CD4-positive, CD25-positive, alpha-beta regulatory T cell (primary cell): ENCODE measurements around the gene FDX2. TPM values are rescaled to one million over a fixed set of nuclear protein-coding genes. Genes with fewer than 3 reads are reported as not detected.

Experiments used
- ATAC-seq, 2 donors: fragments of 150-1000 bp; cut with Tn5 transposase; one replicate each; pipeline ENCODE4 v1.10.0; 2021; ENCODE audit warnings: low read depth in 2 of 2, moderate number of reproducible peaks in 2 of 2, moderate library complexity in 1 of 2
- DNase-seq, 3 donors: peaks; one replicate each; pipeline versions ENCODE4 v3.0.0 to v3.0.0-alpha.2; 2012 to 2022; ENCODE audit warnings: mixed read lengths in 1 of 3
- H3K27ac ChIP-seq: one replicate; pipeline ENCODE4 v1.7.0; 2013; ENCODE audit warnings: mild to moderate bottlenecking, low read length; ENCODE audit not compliant: insufficient read depth, poor library complexity, severe bottlenecking
- H3K27me3 ChIP-seq: one replicate; pipeline ENCODE4 v1.7.0; 2013; ENCODE audit warnings: low read length; ENCODE audit not compliant: control insufficient read depth, insufficient read depth
- H3K36me3 ChIP-seq: one replicate; pipeline ENCODE4 v1.7.0; 2013; ENCODE audit warnings: mild to moderate bottlenecking, low read length, moderate library complexity; ENCODE audit not compliant: control insufficient read depth, insufficient read depth
- H3K4me1 ChIP-seq: 2 replicates; pipeline ENCODE4 v1.7.0; 2013; ENCODE audit warnings: mild to moderate bottlenecking, low read length; ENCODE audit not compliant: insufficient read depth, control insufficient read depth, poor library complexity, severe bottlenecking
- H3K4me3 ChIP-seq: one replicate; pipeline ENCODE4 v1.7.0; 2013; ENCODE audit warnings: low read depth, mild to moderate bottlenecking, low read length, moderate library complexity
- H3K9me3 ChIP-seq, 2 experiments: 1 replicate in 1 of 2; 2 replicates in 1 of 2; pipeline ENCODE4 v1.7.0; 2013; ENCODE audit warnings: low read length in 2 of 2, mild to moderate bottlenecking in 1 of 2, moderate library complexity in 1 of 2; ENCODE audit not compliant: control insufficient read depth in 2 of 2
- H3K27ac Mint-ChIP-seq, 3 donors: one replicate each; pipeline ENCODE4 v1.8.0; 2020 to 2022; ENCODE audit warnings: mild to moderate bottlenecking in 3 of 3, mixed read lengths in 3 of 3, moderate library complexity in 2 of 3
- H3K27me3 Mint-ChIP-seq: one replicate; pipeline ENCODE4 v1.8.0; 2022; ENCODE audit warnings: mild to moderate bottlenecking, mixed read lengths
- H3K36me3 Mint-ChIP-seq: one replicate; pipeline ENCODE4 v1.8.0; 2020; ENCODE audit warnings: mixed read lengths
- H3K4me1 Mint-ChIP-seq, 4 donors: one replicate each; pipeline ENCODE4 v1.8.0; 2020 to 2022; ENCODE audit warnings: mixed read lengths in 4 of 4, mild to moderate bottlenecking in 1 of 4
- H3K4me3 Mint-ChIP-seq, 4 donors: one replicate each; pipeline ENCODE4 v1.8.0; 2020 to 2022; ENCODE audit warnings: mild to moderate bottlenecking in 4 of 4, mixed read lengths in 4 of 4, moderate library complexity in 3 of 4
- H3K9me3 Mint-ChIP-seq, 7 donors: one replicate each; pipeline ENCODE4 v1.8.0; 2020 to 2022; ENCODE audit warnings: mixed read lengths in 7 of 7, mild to moderate bottlenecking in 3 of 7, moderate library complexity in 2 of 7
- polyA plus RNA-seq, 4 donors: library from polyadenylated mRNA; unstranded; fragments of 300-500 nt; fragmentation: Illumina TruSeq; gene quantifications; one replicate each; pipeline ENCODE4 v1.2.3, GENCODE V29; 2021
- total RNA-seq: library from RNA; stranded (reverse); gene quantifications from one replicate; pipeline ENCODE4 v1.2.3, GENCODE V29; 2022

FDX2 gene
- total and polyA plus RNA-seq, 5 donors from 2014 or later = 3.5 to 16.5 (median 13.4) TPM

DNA sequence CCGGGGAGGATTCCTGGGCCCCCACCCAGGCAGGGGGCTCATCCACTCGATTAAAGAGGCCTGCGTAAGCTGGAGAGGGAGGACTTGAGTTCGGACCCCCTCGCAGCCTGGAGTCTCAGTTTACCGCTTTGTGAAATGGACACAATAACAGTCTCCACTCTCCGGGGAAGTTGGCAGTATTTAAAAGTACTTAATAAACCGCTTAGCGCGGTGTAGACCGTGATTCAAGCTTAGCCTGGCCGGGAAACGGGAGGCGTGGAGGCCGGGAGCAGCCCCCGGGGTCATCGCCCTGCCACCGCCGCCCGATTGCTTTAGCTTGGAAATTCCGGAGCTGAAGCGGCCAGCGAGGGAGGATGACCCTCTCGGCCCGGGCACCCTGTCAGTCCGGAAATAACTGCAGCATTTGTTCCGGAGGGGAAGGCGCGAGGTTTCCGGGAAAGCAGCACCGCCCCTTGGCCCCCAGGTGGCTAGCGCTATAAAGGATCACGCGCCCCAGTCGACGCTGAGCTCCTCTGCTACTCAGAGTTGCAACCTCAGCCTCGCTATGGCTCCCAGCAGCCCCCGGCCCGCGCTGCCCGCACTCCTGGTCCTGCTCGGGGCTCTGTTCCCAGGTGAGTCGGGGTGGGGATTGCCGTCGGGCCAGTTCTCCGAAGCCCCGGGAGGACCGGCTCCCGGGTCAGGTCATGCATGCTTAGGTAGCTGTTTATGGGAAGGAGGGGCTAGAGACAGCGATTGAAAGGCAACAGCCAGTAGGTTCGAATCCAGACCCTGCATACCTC, 45.0 kb downstream of the FDX2 start, which contains the start of gene ICAM1:
TSS of gene ICAM1 (plus strand) at position 505 of the 779 bp plus-strand sequence. CDS start at position 545, 40 bp downstream.
- peak within 1 kb of the TSS; percentile 82 to 92 (median 90) for H3K27ac Mint-ChIP-seq
- peaks cover 7 to 47% (median 24%) of the 10 kb centered on the region in 4 donors for H3K4me1 Mint-ChIP-seq
- peaks cover 6% of the 10 kb centered on the region for H3K27me3 Mint-ChIP-seq
- Histone ChIP-seq H3K36me3 (peaks cover 2% of the 10 kb centered on the region), H3K27me3 (no peaks in the 10 kb centered on the region), H3K27ac (peak within 1 kb of the TSS; percentile 92), H3K9me3 (no peaks in the 10 kb centered on the region), H3K4me3 (peak within 1 kb of the TSS; percentile 72), H3K4me1 (peaks cover 29% of the 10 kb centered on the region)
- no peaks in the 10 kb centered on the region for H3K9me3 Mint-ChIP-seq
- DNase-seq (peak; percentile 61 to 88 (median 67)), ATAC-seq (peak; percentile 63 to 64)
- peaks cover 4% of the 10 kb centered on the region for H3K36me3 Mint-ChIP-seq
- H3K4me3 Mint-ChIP-seq = peak within 1 kb of the TSS; percentile 88 to 96 (median 92)

DNA sequence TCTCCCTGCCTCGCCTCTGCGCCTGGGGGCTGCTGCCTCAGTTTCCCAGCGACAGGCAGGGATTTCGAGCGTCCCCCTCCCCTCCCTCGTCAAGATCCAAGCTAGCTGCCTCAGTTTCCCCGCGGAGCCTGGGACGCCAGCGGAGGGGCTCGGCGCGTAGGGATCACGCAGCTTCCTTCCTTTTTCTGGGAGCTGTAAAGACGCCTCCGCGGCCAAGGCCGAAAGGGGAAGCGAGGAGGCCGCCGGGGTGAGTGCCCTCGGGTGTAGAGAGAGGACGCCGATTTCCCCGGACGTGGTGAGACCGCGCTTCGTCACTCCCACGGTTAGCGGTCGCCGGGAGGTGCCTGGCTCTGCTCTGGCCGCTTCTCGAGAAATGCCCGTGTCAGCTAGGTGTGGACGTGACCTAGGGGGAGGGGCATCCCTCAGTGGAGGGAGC, 45.6 kb downstream of the FDX2 start:
- H3K9me3 Mint-ChIP-seq = no peaks in the 10 kb centered on the region
- Histone ChIP-seq H3K27ac (peak overlapping the region; percentile 92), H3K9me3 (no peaks in the 10 kb centered on the region), H3K36me3 (peaks cover 2% of the 10 kb centered on the region), H3K4me1 (peaks cover 29% of the 10 kb centered on the region), H3K4me3 (peak overlapping the region; percentile 72), H3K27me3 (no peaks in the 10 kb centered on the region)
- peaks cover 7 to 47% (median 24%) of the 10 kb centered on the region in 4 donors for H3K4me1 Mint-ChIP-seq
- peak overlapping the region; percentile 82 to 92 (median 90) for H3K27ac Mint-ChIP-seq
- peaks cover 6% of the 10 kb centered on the region for H3K27me3 Mint-ChIP-seq
- peaks cover 4% of the 10 kb centered on the region for H3K36me3 Mint-ChIP-seq
- DNase-seq (peak; percentile 49 to 77 (median 62)), ATAC-seq (peak; percentile 41 to 54)
- peak overlapping the region; percentile 88 to 96 (median 92) for H3K4me3 Mint-ChIP-seq

DNA sequence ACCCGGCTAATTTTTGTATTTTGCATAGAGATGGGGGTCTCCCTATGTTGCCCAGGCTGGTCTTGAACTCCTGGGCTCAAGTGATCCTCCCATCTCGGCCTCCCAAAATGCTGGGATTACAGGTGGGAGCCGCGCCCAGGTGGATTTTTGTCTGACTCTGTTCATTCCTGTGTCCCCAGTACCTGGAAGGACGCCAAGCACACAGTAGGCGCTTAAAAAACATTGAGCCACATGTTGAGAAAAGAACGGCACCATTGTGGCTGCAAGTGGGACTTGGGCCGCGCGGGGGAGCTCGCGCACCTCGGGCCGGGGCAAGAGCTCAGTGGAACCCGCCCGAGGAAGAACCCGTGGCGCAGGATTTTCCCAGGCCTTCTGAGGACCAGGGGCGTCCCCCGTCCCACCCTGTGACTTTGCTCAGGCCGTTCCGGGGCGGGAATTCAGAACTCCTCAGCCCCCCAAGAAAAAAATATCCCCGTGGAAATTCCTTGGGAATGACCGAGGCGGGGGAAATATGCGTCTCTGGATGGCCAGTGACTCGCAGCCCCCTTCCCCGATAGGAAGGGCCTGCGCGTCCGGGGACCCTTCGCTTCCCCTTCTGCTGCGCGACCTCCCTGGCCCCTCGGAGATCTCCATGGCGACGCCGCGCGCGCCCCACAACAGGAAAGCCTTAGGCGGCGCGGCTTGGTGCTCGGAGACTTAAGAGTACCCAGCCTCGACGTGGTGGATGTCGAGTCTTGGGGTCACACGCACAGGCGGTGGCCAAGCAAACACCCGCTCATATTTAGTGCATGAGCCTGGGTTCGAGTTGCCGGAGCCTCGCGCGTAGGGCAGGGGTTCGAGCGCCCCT, 46.3 kb downstream of the FDX2 start:
- H3K36me3 Mint-ChIP-seq = peaks cover under 1% of the 10 kb centered on the region
- H3K27me3 ChIP-seq = no peaks in the 10 kb centered on the region
- ATAC-seq (peak; percentile 55 to 62), DNase-seq (peak; percentile 75 to 86 (median 85))
- H3K4me3 Mint-ChIP-seq = peak overlapping the region; percentile 88 to 96 (median 92)
- H3K27ac ChIP-seq = peak overlapping the region; percentile 92
- peaks cover 6 to 41% (median 21%) of the 10 kb centered on the region in 4 donors for H3K4me1 Mint-ChIP-seq
- peak overlapping the region; percentile 26 for H3K4me3 ChIP-seq
- peak overlapping the region; percentile 60 to 92 (median 90) for H3K27ac Mint-ChIP-seq
- no peaks in the 10 kb centered on the region for H3K9me3 Mint-ChIP-seq
- no peaks in the 10 kb centered on the region for H3K9me3 ChIP-seq
- H3K36me3 ChIP-seq = no peaks in the 10 kb centered on the region
- H3K4me1 ChIP-seq = peaks cover 29% of the 10 kb centered on the region
- peaks cover 6% of the 10 kb centered on the region for H3K27me3 Mint-ChIP-seq

DNA sequence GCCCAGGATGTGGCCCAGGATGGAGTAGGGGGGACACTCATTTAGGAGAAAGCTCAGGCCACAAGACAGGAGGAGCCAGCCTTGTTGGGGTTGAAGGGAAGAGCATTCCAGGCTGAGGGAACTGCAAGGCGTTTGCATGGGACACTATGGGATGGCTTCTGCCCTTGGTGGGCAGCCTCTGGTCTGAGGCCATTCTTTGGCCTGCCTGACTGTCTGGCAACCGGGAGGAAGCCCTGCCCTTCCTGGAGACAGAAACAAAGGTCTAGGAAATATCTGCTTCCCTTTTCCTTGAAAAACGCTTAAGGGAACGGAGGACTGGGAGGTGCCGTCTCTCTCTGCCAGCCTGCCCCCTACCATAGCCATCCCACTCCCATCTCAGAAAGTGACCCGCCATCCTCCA, 47.7 kb downstream of the FDX2 start:
- H3K27me3 ChIP-seq = no peaks in the 10 kb centered on the region
- H3K36me3 Mint-ChIP-seq = no peaks in the 10 kb centered on the region
- H3K27me3 Mint-ChIP-seq = peaks cover 6% of the 10 kb centered on the region
- no peaks in the 10 kb centered on the region for H3K9me3 Mint-ChIP-seq
- H3K27ac ChIP-seq = no peak overlapping the region
- H3K9me3 ChIP-seq = no peaks in the 10 kb centered on the region
- H3K4me3 ChIP-seq = no peak overlapping the region
- H3K4me1 Mint-ChIP-seq = peaks cover 0 to 33% (median 18%) of the 10 kb centered on the region in 4 donors
- DNase-seq (no peak), ATAC-seq (no peak)
- peaks cover 29% of the 10 kb centered on the region for H3K4me1 ChIP-seq
- peak overlapping the region in 1 of 4 donors; percentile 94 for H3K4me3 Mint-ChIP-seq
- H3K27ac Mint-ChIP-seq = no peak overlapping the region
- H3K36me3 ChIP-seq = no peaks in the 10 kb centered on the region

DNA sequence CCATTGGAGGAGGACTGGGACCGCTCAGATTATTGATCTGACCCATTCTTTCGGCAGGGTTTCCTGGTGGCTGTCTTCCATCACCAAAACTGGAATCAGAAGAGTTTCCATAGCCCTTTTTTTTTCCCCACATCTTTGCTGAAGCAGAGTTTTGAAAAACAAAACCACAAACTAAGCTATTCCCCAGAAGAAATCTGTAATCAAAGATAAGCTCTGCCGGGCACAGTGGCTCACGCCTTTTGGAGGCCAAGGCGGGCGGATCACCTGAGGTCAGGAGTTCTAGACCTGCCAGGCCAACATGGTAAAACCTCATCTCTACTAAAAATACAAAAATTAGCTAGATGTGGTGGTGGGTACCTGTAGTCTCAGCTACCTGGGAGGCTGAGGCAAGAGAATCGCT, 49.1 kb downstream of the FDX2 start:
- Histone ChIP-seq H3K36me3 (no peaks in the 10 kb centered on the region), H3K27ac (no peak overlapping the region), H3K27me3 (no peaks in the 10 kb centered on the region), H3K9me3 (no peaks in the 10 kb centered on the region), H3K4me3 (no peak overlapping the region), H3K4me1 (peaks cover 23% of the 10 kb centered on the region)
- H3K36me3 Mint-ChIP-seq = no peaks in the 10 kb centered on the region
- H3K27ac Mint-ChIP-seq = no peak overlapping the region
- H3K27me3 Mint-ChIP-seq = peaks cover 6% of the 10 kb centered on the region
- no peak for DNase-seq
- ATAC-seq = no peak
- H3K4me3 Mint-ChIP-seq = peak overlapping the region in 1 of 4 donors; percentile 60
- H3K4me1 Mint-ChIP-seq = peaks cover 0 to 26% (median 11%) of the 10 kb centered on the region in 4 donors
- H3K9me3 Mint-ChIP-seq = no peaks in the 10 kb centered on the region

DNA sequence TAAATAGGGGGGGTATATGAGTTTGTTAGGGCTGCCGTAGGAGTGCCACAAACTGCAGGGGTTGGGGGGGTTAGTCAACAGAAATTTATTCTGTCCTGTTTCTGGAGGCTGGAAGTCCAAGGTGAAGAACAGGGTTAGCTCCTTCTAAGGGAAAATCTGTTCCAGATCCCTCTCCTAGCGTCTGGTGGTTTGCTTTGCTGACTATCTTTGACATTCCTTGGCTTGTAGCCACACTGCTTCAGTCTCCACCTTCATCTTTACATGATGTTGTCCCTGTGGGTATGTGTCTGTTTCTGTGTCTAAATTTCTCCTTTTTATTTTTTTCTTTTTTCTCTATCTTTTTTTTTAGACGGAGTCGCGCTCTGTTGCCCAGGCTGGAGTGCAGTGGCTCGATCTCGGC, 53.0 kb downstream of the FDX2 start:
- Histone ChIP-seq H3K27me3 (no peaks in the 10 kb centered on the region), H3K4me1 (peaks cover 24% of the 10 kb centered on the region), H3K9me3 (no peaks in the 10 kb centered on the region), H3K27ac (no peak overlapping the region), H3K36me3 (peaks cover 7% of the 10 kb centered on the region), H3K4me3 (no peak overlapping the region)
- H3K36me3 Mint-ChIP-seq = peaks cover 9% of the 10 kb centered on the region
- DNase-seq (no peak), ATAC-seq (no peak)
- no peak overlapping the region for H3K27ac Mint-ChIP-seq
- no peak overlapping the region for H3K4me3 Mint-ChIP-seq
- H3K27me3 Mint-ChIP-seq = no peaks in the 10 kb centered on the region
- H3K9me3 Mint-ChIP-seq = no peaks in the 10 kb centered on the region
- H3K4me1 Mint-ChIP-seq = peaks cover 2 to 21% (median 12%) of the 10 kb centered on the region in 4 donors

DNA sequence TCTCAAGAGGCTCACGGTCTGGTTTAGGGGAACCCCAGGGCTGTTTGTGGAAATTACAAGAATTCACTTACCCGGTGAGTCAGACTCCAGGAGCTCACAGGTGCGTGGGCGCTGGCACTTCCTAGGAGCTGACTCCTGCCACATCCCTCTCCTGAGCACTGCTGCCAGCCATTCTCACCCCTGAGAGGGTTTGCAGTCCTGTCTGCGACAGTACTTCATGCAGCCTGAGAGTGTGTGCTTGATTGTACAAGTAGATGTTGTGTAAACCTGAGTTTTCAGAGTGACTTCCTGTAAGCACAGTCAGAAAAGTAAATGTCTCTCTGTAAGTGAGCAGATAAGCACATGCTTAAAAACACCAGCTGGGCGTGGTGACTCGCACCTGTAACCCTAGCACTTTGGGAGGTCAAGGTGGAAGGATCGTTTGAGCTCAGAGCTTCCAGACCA, 55.7 kb downstream of the FDX2 start:
- Mint-ChIP-seq H3K27ac (peak overlapping the region; percentile 83 to 93 (median 88)), H3K4me3 (peak overlapping the region; percentile 82 to 94 (median 82)), H3K4me1 (peaks cover 2 to 32% (median 14%) of the 10 kb centered on the region in 4 donors), H3K36me3 (peaks cover 25% of the 10 kb centered on the region), H3K9me3 (peaks cover 0 to 1% (median 0%) of the 10 kb centered on the region in 7 donors), H3K27me3 (no peaks in the 10 kb centered on the region)
- DNase-seq = peak; percentile 18 to 82 (median 22)
- ATAC-seq = peak; percentile 62 to 67
- H3K4me3 ChIP-seq = peak overlapping the region; percentile 43
- peaks cover 24% of the 10 kb centered on the region for H3K4me1 ChIP-seq
- H3K27me3 ChIP-seq = no peaks in the 10 kb centered on the region
- H3K27ac ChIP-seq = peak overlapping the region; percentile 76
- H3K36me3 ChIP-seq = peaks cover 26% of the 10 kb centered on the region
- H3K9me3 ChIP-seq = no peaks in the 10 kb centered on the region
